ENCODE measurements around the gene MAPKAPK2.
"Not testable (repeated sequence)": the region's sequence is repeated elsewhere in the genome, so short reads cannot be mapped to it uniquely, and the experiment has no call there.

The MAPKAPK2 gene

DNA sequence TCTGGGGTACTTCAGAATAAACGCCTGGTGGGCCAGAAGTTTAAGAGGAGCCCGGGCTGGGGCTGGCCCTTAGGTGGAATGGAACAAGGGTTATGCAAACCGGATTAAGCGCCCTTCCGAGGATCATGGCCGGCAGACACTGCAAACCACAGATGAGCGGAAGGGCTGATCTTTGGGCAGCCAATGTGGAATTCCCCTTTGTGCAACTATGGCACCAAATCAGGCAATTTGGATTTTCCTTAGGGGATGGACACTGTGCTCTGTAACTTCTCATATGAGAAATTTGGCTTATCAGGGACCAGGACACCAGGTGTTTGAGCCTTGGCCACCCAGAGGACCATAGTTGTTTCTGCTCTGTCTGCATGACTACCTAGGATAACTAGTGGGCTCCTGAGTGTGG, 93.3 kb downstream of the MAPKAPK2 start:
- H3K27ac ChIP-seq (ENCODE audit: low read depth, low read length) = no peak overlapping the region
- no peak overlapping the region for H2AFZ ChIP-seq (ENCODE audit: low read length, unreplicated experiment)
- H3K36me3 ChIP-seq (ENCODE audit: insufficient read depth, low read length) = no peaks in the 10 kb centered on the region
- no peak overlapping the region for H3K4me3 ChIP-seq (ENCODE audit: low read depth, low read length)
- H3K79me2 ChIP-seq (ENCODE audit: control insufficient read depth, insufficient read depth, low read length, unreplicated experiment) = no peaks in the 10 kb centered on the region
- H3K4me1 ChIP-seq (ENCODE audit: control insufficient read depth, insufficient read depth, low read length, unreplicated experiment) = no peaks in the 10 kb centered on the region
- H3K27me3 ChIP-seq (ENCODE audit: insufficient read depth, low read length) = peaks cover 39% of the 10 kb centered on the region

- H3K27me3 ChIP-seq (ENCODE audit: insufficient read depth, low read length) = peaks cover 32% of the 10 kb centered on the region
- not testable (repeated sequence) for H3K36me3 ChIP-seq (ENCODE audit: insufficient read depth, low read length); H2AFZ ChIP-seq (ENCODE audit: low read length, unreplicated experiment); H3K4me3 ChIP-seq (ENCODE audit: low read depth, low read length); H3K4me1 ChIP-seq (ENCODE audit: control insufficient read depth, insufficient read depth, low read length, unreplicated experiment); H3K27ac ChIP-seq (ENCODE audit: low read depth, low read length); H3K79me2 ChIP-seq (ENCODE audit: control insufficient read depth, insufficient read depth, low read length, unreplicated experiment)
Measured at GRCh38 chr1:206778911-206779310, 94.2 kb downstream of the MAPKAPK2 start.

DNA sequence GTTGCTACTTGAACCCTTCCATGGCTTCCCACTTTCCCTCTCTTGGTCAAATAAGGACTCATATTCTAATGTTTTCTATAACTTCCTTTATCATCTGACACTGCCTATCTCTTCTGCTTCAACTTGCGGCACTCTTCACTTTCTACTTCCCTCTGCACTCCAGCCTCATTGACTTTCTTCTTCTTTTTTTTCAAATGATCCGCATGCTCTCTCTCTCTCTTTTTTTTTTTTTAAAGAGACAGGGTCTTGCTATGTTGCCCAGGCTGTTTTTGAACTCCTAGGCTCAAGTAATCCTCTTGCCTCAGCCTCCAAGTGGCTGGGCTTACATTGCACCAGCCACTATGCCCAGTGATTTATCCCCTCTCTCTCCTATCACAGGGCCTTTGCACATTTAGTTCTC, 94.9 kb downstream of the MAPKAPK2 start:
- Histone ChIP-seq H2AFZ (ENCODE audit: low read length, unreplicated experiment) (no peak overlapping the region), H3K27ac (ENCODE audit: low read depth, low read length) (no peak overlapping the region), H3K4me3 (ENCODE audit: low read depth, low read length) (no peak overlapping the region), H3K27me3 (ENCODE audit: insufficient read depth, low read length) (peaks cover 25% of the 10 kb centered on the region), H3K79me2 (ENCODE audit: control insufficient read depth, insufficient read depth, low read length, unreplicated experiment) (no peaks in the 10 kb centered on the region), H3K4me1 (ENCODE audit: control insufficient read depth, insufficient read depth, low read length, unreplicated experiment) (no peaks in the 10 kb centered on the region), H3K36me3 (ENCODE audit: insufficient read depth, low read length) (no peaks in the 10 kb centered on the region)

- no peak overlapping the region for H3K27ac ChIP-seq (ENCODE audit: low read depth, low read length)
- H3K27me3 ChIP-seq (ENCODE audit: insufficient read depth, low read length) = peaks cover 38% of the 10 kb centered on the region
- H3K4me1 ChIP-seq (ENCODE audit: control insufficient read depth, insufficient read depth, low read length, unreplicated experiment) = no peaks in the 10 kb centered on the region
- H3K36me3 ChIP-seq (ENCODE audit: insufficient read depth, low read length) = no peaks in the 10 kb centered on the region
- H3K4me3 ChIP-seq (ENCODE audit: low read depth, low read length) = no peak overlapping the region
- no peak overlapping the region for H2AFZ ChIP-seq (ENCODE audit: low read length, unreplicated experiment)
- no peaks in the 10 kb centered on the region for H3K79me2 ChIP-seq (ENCODE audit: control insufficient read depth, insufficient read depth, low read length, unreplicated experiment)
Measured at GRCh38 chr1:206782448-206782847, 97.7 kb downstream of the MAPKAPK2 start.

DNA sequence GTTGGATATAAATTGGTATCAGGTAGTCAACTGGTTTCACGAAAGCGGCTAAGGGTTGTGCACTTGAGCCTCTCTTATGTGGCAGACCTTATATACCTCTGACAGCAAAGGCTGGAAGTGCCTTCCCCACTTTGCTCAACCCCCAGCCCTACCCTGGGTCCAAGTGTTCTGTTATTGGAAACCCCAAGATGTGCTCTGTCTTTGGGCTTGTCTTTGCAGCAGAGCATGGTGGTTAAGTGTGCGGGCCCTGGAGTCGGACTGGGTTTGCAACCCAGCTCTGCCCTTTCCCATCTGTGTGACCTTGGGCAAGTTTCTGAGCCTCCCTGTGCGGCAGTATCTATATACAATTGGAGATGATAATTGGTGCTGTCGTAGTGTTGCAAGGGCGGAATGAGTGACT, 98.8 kb downstream of the MAPKAPK2 start:
- H3K36me3 ChIP-seq (ENCODE audit: insufficient read depth, low read length) = no peaks in the 10 kb centered on the region
- no peaks in the 10 kb centered on the region for H3K4me1 ChIP-seq (ENCODE audit: control insufficient read depth, insufficient read depth, low read length, unreplicated experiment)
- peaks cover 37% of the 10 kb centered on the region; the same call in 1 of the 2 replicates for H3K27me3 ChIP-seq (ENCODE audit: insufficient read depth, low read length)
- H3K4me3 ChIP-seq (ENCODE audit: low read depth, low read length) = no peak overlapping the region
- no peak overlapping the region for H2AFZ ChIP-seq (ENCODE audit: low read length, unreplicated experiment)
- H3K79me2 ChIP-seq (ENCODE audit: control insufficient read depth, insufficient read depth, low read length, unreplicated experiment) = no peaks in the 10 kb centered on the region
- no peak overlapping the region for H3K27ac ChIP-seq (ENCODE audit: low read depth, low read length)

Measured in ACC112 (cell line).